Panc1 (cell line): ENCODE data around the gene GLE1. TPM values are rescaled to one million over a fixed set of nuclear protein-coding genes. Genes with fewer than 3 reads are reported as not detected.

Source experiments
- ATAC-seq: fragments of 200-7000 bp; cut with Tn5 transposase; 2 replicates; pipeline ENCODE4 v1.9.1; 2020; ENCODE audit warnings: mild to moderate bottlenecking, moderate library complexity
- BruUV-seq: library from RNA; stranded (reverse); fragments of 400-500 nt; replicated peaks from 2 replicates; lab custom pipeline; 2021; lab: Mats Ljungman, UMichigan
- CTCF ChIA-PET: fragments of 300-600 bp; sonication (Branson Sonifier 250); formaldehyde crosslinking; loops from one replicate; lab custom pipeline; 2022; ENCODE audit warnings: antibody characterized with exemption; lab: Charles Lee
- POLR2A ChIA-PET: fragments of 300-600 bp; sonication (Branson Sonifier 250); formaldehyde crosslinking; loops from one replicate; lab custom pipeline; 2022; ENCODE audit warnings: antibody characterized with exemption; lab: Charles Lee
- DNase-seq: peaks from one replicate; pipeline ENCODE4 v3.0.0-alpha.2; 2010; ENCODE audit warnings: low read depth, low spot score
- H3K27ac ChIP-seq: 2 replicates; pipeline ENCODE4 v1.5.1; 2011; ENCODE audit warnings: mild to moderate bottlenecking, low read length, inconsistent platforms
- H3K27me3 ChIP-seq: fragments of 200-500 bp; sonication (Bioruptor generic); 2 replicates; pipeline ENCODE4 v1.6.0; 2014; ENCODE audit warnings: low read length, inconsistent platforms; ENCODE audit not compliant: control insufficient read depth, insufficient read depth
- H3K36me3 ChIP-seq: fragments of 200-500 bp; sonication (Bioruptor generic); 2 replicates; pipeline ENCODE4 v1.5.1; 2014; ENCODE audit warnings: inconsistent platforms, mild to moderate bottlenecking, low read length, moderate library complexity; ENCODE audit not compliant: control insufficient read depth, insufficient read depth
- H3K4me1 ChIP-seq: 2 replicates; pipeline ENCODE4 v1.5.1; 2011; ENCODE audit warnings: inconsistent platforms, mild to moderate bottlenecking, low read length, moderate library complexity; ENCODE audit not compliant: control insufficient read depth, insufficient read depth
- H3K4me3 ChIP-seq, 2 experiments: 2 replicates each; pipeline ENCODE4 v1.5.1; 2011 to 2012; ENCODE audit warnings: low read depth in 2 of 2, low read length in 2 of 2, mild to moderate bottlenecking in 2 of 2, inconsistent platforms in 1 of 2, moderate library complexity in 1 of 2
- H3K9me3 ChIP-seq: fragments of 200-500 bp; sonication (Bioruptor generic); 2 replicates; pipeline ENCODE4 v1.5.1; 2014; ENCODE audit warnings: low read depth, mild to moderate bottlenecking, inconsistent platforms, low read length, moderate library complexity; ENCODE audit not compliant: control insufficient read depth, insufficient read depth
- POLR2AphosphoS5 ChIP-seq: IDR thresholded peaks from 2 replicates; pipeline ENCODE4 v1.6.1; 2012; ENCODE audit warnings: mild to moderate bottlenecking, low read depth, low read length, moderate library complexity
- SIN3A ChIP-seq: IDR thresholded peaks from 2 replicates; pipeline ENCODE4 v1.6.1; 2012; ENCODE audit warnings: low read depth, mild to moderate bottlenecking, low read length, moderate library complexity, borderline replicate concordance; ENCODE audit not compliant: insufficient read depth
- TCF7L2 ChIP-seq: IDR thresholded peaks from 2 replicates; pipeline ENCODE4 v1.6.1; 2011; ENCODE audit warnings: mild to moderate bottlenecking, low read depth, low read length, inconsistent platforms
- in situ Hi-C: cut with HindIII; loops from 2 replicates; pipeline ENCODE4 v1.10.0; 2016; ENCODE audit warnings: low sequenced_read_pairs, low pct_unique_long_range_greater_than_20kb
- intact Hi-C: fragments of 100-400 bp; cut with micrococcal nuclease; formaldehyde crosslinking; loops from one replicate; pipeline ENCODE4 v1.10.0; 2022; ENCODE audit not compliant: unreplicated experiment
- total RNA-seq: library from RNA; stranded (reverse); gene quantifications from one replicate; pipeline ENCODE4 v1.2.1, GENCODE V29; 2021; ENCODE audit not compliant: unreplicated experiment
- TF ChIP-seq, protein P1 (sequence below), 2 experiments: IDR thresholded peaks; 2 replicates each; pipeline ENCODE4 v1.6.1; 2011 to 2012; ENCODE audit warnings: low read depth in 2 of 2, control low read depth in 1 of 2, low read length in 1 of 2, mild to moderate bottlenecking in 1 of 2, moderate library complexity in 1 of 2; ENCODE audit not compliant: insufficient read depth in 1 of 2
- TF ChIP-seq, protein P2 (sequence below): fragments of 450-650 bp; IDR thresholded peaks from 2 replicates; pipeline ENCODE4 v1.5.1; 2017; ENCODE audit warnings: mild to moderate bottlenecking

Gene GLE1
- total RNA-seq, 1 experiment from 2014 or later, result 25.9 TPM

DNA sequence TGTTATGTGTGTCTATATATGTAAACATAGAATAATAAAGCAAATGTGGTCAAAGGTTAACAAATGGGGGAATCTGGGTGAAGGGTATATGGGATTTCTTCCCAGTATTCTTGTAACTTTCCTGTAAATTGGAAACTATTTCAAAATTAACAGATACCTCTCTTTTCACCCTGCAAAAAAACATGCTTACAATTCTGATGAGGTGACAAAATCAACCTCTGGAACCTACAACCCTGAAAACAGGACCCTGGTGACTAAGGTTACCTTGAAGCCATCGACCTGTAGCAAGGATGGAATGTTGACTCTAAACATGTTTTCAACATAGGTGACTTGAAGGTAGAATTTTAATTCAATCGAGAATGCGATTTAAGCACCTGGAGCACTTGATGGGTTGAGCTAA, 42.0 kb downstream of the GLE1 start:
- TF ChIP-seq, protein P1, sequence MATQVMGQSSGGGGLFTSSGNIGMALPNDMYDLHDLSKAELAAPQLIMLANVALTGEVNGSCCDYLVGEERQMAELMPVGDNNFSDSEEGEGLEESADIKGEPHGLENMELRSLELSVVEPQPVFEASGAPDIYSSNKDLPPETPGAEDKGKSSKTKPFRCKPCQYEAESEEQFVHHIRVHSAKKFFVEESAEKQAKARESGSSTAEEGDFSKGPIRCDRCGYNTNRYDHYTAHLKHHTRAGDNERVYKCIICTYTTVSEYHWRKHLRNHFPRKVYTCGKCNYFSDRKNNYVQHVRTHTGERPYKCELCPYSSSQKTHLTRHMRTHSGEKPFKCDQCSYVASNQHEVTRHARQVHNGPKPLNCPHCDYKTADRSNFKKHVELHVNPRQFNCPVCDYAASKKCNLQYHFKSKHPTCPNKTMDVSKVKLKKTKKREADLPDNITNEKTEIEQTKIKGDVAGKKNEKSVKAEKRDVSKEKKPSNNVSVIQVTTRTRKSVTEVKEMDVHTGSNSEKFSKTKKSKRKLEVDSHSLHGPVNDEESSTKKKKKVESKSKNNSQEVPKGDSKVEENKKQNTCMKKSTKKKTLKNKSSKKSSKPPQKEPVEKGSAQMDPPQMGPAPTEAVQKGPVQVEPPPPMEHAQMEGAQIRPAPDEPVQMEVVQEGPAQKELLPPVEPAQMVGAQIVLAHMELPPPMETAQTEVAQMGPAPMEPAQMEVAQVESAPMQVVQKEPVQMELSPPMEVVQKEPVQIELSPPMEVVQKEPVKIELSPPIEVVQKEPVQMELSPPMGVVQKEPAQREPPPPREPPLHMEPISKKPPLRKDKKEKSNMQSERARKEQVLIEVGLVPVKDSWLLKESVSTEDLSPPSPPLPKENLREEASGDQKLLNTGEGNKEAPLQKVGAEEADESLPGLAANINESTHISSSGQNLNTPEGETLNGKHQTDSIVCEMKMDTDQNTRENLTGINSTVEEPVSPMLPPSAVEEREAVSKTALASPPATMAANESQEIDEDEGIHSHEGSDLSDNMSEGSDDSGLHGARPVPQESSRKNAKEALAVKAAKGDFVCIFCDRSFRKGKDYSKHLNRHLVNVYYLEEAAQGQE (IDR thresholded peaks at IDR 0.05; ENCODE audit: insufficient read depth in 1 of 2, low read depth in 2 of 2, low read length in 1 of 2), result no peak
- TF ChIP-seq POLR2AphosphoS5, result no peak
- TF ChIP-seq TCF7L2, result no peak
- TF ChIP-seq, protein P2, sequence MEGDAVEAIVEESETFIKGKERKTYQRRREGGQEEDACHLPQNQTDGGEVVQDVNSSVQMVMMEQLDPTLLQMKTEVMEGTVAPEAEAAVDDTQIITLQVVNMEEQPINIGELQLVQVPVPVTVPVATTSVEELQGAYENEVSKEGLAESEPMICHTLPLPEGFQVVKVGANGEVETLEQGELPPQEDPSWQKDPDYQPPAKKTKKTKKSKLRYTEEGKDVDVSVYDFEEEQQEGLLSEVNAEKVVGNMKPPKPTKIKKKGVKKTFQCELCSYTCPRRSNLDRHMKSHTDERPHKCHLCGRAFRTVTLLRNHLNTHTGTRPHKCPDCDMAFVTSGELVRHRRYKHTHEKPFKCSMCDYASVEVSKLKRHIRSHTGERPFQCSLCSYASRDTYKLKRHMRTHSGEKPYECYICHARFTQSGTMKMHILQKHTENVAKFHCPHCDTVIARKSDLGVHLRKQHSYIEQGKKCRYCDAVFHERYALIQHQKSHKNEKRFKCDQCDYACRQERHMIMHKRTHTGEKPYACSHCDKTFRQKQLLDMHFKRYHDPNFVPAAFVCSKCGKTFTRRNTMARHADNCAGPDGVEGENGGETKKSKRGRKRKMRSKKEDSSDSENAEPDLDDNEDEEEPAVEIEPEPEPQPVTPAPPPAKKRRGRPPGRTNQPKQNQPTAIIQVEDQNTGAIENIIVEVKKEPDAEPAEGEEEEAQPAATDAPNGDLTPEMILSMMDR, result no peak
- TF ChIP-seq SIN3A, result no peak
- intact Hi-C loops, result no loop called here
- DNase-seq, result no peak
- Histone ChIP-seq H3K4me1 (peaks cover 9% of the 10 kb centered on the region; the same call in 1 of the 2 replicates), H3K36me3 (peaks cover under 1% of the 10 kb centered on the region; the same call in 1 of the 2 replicates), H3K4me3 (no peak overlapping the region), H3K27ac (no peak overlapping the region), H3K9me3 (no peaks in the 10 kb centered on the region), H3K27me3 (no peaks in the 10 kb centered on the region)
- CTCF ChIA-PET, result no interaction called here
- BruUV-seq, result no TSS peak
- ATAC-seq, result no peak
- in situ Hi-C loops, result no loop called here
- POLR2A ChIA-PET, result no interaction called here

DNA sequence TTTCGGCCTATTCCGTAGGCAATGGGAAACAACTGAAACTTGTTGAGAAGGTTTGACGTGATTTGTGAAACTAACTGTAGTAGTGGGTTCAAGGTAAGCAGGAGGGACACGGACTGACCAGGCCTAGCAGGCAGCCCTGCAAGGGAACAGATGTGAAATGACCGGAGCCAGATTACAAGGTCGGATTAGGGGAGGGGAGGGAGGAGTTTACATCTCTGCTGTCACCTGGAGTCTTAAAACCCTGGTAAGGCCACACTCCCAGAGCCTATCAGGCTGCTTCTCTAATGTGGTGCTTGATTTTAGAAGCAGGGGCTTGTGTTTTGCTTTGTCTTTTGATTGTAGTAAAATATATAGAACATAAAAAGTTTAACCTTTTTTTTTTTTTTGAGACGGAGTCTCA, 44.4 kb downstream of the GLE1 start:
- no peaks in the 10 kb centered on the region for H3K9me3 ChIP-seq
- no peak for DNase-seq
- no TSS peak for BruUV-seq
- POLR2A ChIA-PET, result no interaction called here
- ATAC-seq, result no peak
- no peaks in the 10 kb centered on the region for H3K27me3 ChIP-seq
- TF ChIP-seq, protein P2, result no peak
- TF ChIP-seq, protein P1 (IDR thresholded peaks at IDR 0.05; ENCODE audit: insufficient read depth in 1 of 2, low read depth in 2 of 2, low read length in 1 of 2), result no peak
- TF ChIP-seq SIN3A, result no peak
- TF ChIP-seq TCF7L2, result no peak
- no peak for TF ChIP-seq POLR2AphosphoS5
- peaks cover 10% of the 10 kb centered on the region; the same call in 1 of the 2 replicates for H3K4me1 ChIP-seq
- CTCF ChIA-PET, result no interaction called here
- no peak overlapping the region for H3K27ac ChIP-seq
- intact Hi-C loops (no loop called here), in situ Hi-C loops (no loop called here)
- H3K36me3 ChIP-seq, result no peaks in the 10 kb centered on the region
- no peak overlapping the region for H3K4me3 ChIP-seq
